SU-DHL-6 (cell line): ENCODE measurements around the gene HMG20A.

Source experiments
- H2AFZ ChIP-seq: fragments of 200-600 bp; sonication (generic); 2 replicates; pipeline ENCODE4 v1.6.1; 2014; ENCODE audit warnings: low read depth, mild to moderate bottlenecking, moderate library complexity, mixed read lengths, antibody characterized with exemption, low read length; ENCODE audit not compliant: severe bottlenecking
- H3F3A ChIP-seq: fragments of 200-600 bp; shearing (Covaris generic); 2 replicates; pipeline ENCODE4 v1.6.0; 2016; ENCODE audit warnings: antibody characterized with exemption, mild to moderate bottlenecking; ENCODE audit not compliant: insufficient read depth
- H3K27ac ChIP-seq: fragments of 200-600 bp; sonication (generic); 2 replicates; pipeline ENCODE4 v1.5.1; 2016; ENCODE audit warnings: low read depth, mild to moderate bottlenecking, low read length, moderate library complexity, mixed read lengths
- H3K27me3 ChIP-seq: fragments of 200-600 bp; sonication (generic), shearing (Covaris generic); 2 replicates; pipeline ENCODE4 v1.6.0; 2014; ENCODE audit warnings: mild to moderate bottlenecking, low read length
- H3K36me3 ChIP-seq: fragments of 200-600 bp; sonication (generic); 2 replicates; pipeline ENCODE4 v1.6.1; 2014; ENCODE audit warnings: mild to moderate bottlenecking, low read length, mixed read lengths
- H3K4me2 ChIP-seq: fragments of 300-600, 200-600 bp; shearing (Covaris generic), sonication (generic); 2 replicates; pipeline ENCODE4 v1.6.0; 2014; ENCODE audit warnings: low read length, low read depth, mild to moderate bottlenecking; ENCODE audit not compliant: poor library complexity, severe bottlenecking
- H3K4me3 ChIP-seq: fragments of 200-600 bp; sonication (generic); 2 replicates; pipeline ENCODE4 v1.5.1; 2014; ENCODE audit warnings: antibody characterized with exemption, low read length, mild to moderate bottlenecking, mixed read lengths; ENCODE audit not compliant: insufficient read depth, poor library complexity, severe bottlenecking
- H3K79me2 ChIP-seq: fragments of 200-600 bp; sonication (generic); 2 replicates; pipeline ENCODE4 v1.6.1; 2014; ENCODE audit warnings: mild to moderate bottlenecking, low read length, moderate library complexity; ENCODE audit not compliant: insufficient read depth
- H3K9ac ChIP-seq: fragments of 200-600 bp; sonication (generic); 2 replicates; pipeline ENCODE4 v1.7.0; 2014; ENCODE audit warnings: mild to moderate bottlenecking, low read length
- H3K9me2 ChIP-seq: fragments of 200-600 bp; sonication (generic); replicated peaks from 2 replicates; pipeline ENCODE4 v1.6.1; 2014; ENCODE audit warnings: low read length; ENCODE audit not compliant: insufficient read depth
- H3K9me3 ChIP-seq: fragments of 200-600 bp; sonication (generic); 2 replicates; pipeline ENCODE4 v1.6.1; 2014; ENCODE audit warnings: low read length, mixed read lengths; ENCODE audit not compliant: insufficient read depth
- H4K20me1 ChIP-seq: fragments of 200-600 bp; sonication (generic); 2 replicates; pipeline ENCODE4 v1.6.1; 2014; ENCODE audit warnings: low read depth, mild to moderate bottlenecking, antibody characterized with exemption, low read length, moderate library complexity, mixed read lengths
- CTCF ChIP-seq: fragments of 200-600 bp; sonication (generic); IDR thresholded peaks from one replicate; pipeline ENCODE4 v1.5.1; 2017; ENCODE audit warnings: antibody characterized with exemption, mild to moderate bottlenecking, low read length, moderate library complexity; ENCODE audit not compliant: insufficient read depth, poor library complexity, severe bottlenecking
- EZH2phosphoT487 ChIP-seq: fragments of 200-600 bp; sonication (generic), shearing (Covaris generic); conservative IDR thresholded peaks from 2 replicates; pipeline ENCODE4 v1.6.1; 2018; ENCODE audit warnings: mild to moderate bottlenecking, antibody characterized with exemption, low read length, moderate library complexity, mixed read lengths

Gene HMG20A

DNA sequence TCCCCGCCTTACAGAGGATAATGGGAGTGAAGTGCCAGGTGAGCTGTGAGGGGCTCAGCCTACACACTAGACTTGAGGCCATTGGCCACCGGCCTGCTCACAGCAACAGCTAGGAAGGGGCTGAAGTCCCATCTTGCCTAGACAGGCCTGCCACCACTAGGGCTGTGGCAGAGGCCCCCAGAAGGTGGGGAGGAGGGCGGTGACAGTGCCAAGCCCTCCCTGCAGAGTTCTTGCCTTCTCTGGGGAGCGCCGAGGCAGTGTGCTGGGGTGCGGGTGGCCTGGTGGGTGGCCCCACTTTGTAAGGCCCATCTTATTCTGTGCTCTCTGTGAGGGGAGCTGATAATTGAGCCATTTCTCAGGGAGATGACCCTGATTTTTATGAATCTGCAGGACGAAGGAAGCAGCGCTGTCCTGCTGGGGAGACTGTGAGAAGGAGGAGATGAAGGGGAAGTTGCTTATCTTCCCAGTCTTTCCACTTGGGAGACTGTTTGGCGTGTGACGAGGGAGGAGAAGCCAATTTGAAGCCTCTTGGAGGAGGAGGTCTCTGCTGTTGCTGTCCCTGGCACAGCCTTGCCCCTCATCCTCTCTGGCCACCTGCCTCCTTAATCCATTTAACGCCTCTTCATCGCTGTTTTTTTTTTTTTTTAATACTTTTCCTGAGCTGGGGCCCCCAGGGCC lies 107.7 kb downstream of the HMG20A start:
- Histone ChIP-seq H3K9ac (no peak overlapping the region), H3K4me2 (no peak overlapping the region), H3K27ac (no peak overlapping the region)

DNA sequence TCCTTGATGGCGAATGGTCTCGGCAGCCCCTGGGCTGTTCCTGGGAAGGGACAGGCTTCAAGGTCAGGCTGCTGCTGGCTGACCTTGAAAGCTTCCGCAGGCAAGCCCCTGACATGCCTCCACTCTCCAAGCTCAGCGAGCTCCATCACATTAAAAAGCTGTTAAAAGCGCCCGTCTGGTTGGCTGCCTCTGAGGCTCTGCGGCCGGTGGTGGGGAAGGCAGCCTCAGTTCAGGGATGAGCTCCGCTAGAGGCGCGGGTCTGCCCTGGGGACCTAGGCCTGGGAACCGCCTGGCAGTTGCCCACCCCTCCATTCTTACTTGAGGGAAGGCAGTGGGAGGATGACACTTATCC lies 108.3 kb downstream of the HMG20A start:
- Histone ChIP-seq H3K79me2 (no peaks in the 10 kb centered on the region), H3K36me3 (no peaks in the 10 kb centered on the region), H3K27ac (no peak overlapping the region), H3F3A (no peaks in the 10 kb centered on the region), H3K9me2 (no peaks in the 10 kb centered on the region), H3K4me2 (no peak overlapping the region), H3K9ac (no peak overlapping the region), H3K9me3 (no peaks in the 10 kb centered on the region), H2AFZ (no peak overlapping the region), H3K27me3 (no peaks in the 10 kb centered on the region), H3K4me3 (no peak overlapping the region), H4K20me1 (no peaks in the 10 kb centered on the region)
- TF ChIP-seq CTCF (no peak), EZH2phosphoT487 (no peak)

More for the DNA sequence above, 107.7 kb downstream of the HMG20A start:
- H3K27me3 ChIP-seq, result no peaks in the 10 kb centered on the region
- H2AFZ ChIP-seq, result no peak overlapping the region
- H3K9me2 ChIP-seq, result no peaks in the 10 kb centered on the region
- no peaks in the 10 kb centered on the region for H3F3A ChIP-seq
- no peaks in the 10 kb centered on the region for H3K79me2 ChIP-seq
- H4K20me1 ChIP-seq, result no peaks in the 10 kb centered on the region
- TF ChIP-seq EZH2phosphoT487 (no peak), CTCF (no peak)
- no peaks in the 10 kb centered on the region for H3K36me3 ChIP-seq
- H3K4me3 ChIP-seq, result no peak overlapping the region
- H3K9me3 ChIP-seq, result no peaks in the 10 kb centered on the region

- no peaks in the 10 kb centered on the region for H4K20me1 ChIP-seq
- H3F3A ChIP-seq, result no peaks in the 10 kb centered on the region
- no peaks in the 10 kb centered on the region for H3K9me2 ChIP-seq
- no peak overlapping the region for H3K4me2 ChIP-seq
- no peak overlapping the region for H3K9ac ChIP-seq
- no peaks in the 10 kb centered on the region for H3K9me3 ChIP-seq
- no peak overlapping the region for H2AFZ ChIP-seq
- no peaks in the 10 kb centered on the region for H3K79me2 ChIP-seq
- no peak for TF ChIP-seq EZH2phosphoT487
- TF ChIP-seq CTCF, result no peak
- H3K36me3 ChIP-seq, result no peaks in the 10 kb centered on the region
- H3K4me3 ChIP-seq, result no peak overlapping the region
- no peak overlapping the region for H3K27ac ChIP-seq
- no peaks in the 10 kb centered on the region for H3K27me3 ChIP-seq
Measured at GRCh38 chr15:77529394-77530159, 108.9 kb downstream of the HMG20A start.
